GF-D8 (cell line): ENCODE results near the gene ZNF48.
"Not testable (repeated sequence)": the region's sequence is repeated elsewhere in the genome, so short reads cannot be mapped to it uniquely, and the experiment has no call there.

Source experiments
- DNase-seq: peaks from one replicate; lab custom pipeline; 2025; lab: John Stamatoyannopoulos, UW

The ZNF48 gene

DNA sequence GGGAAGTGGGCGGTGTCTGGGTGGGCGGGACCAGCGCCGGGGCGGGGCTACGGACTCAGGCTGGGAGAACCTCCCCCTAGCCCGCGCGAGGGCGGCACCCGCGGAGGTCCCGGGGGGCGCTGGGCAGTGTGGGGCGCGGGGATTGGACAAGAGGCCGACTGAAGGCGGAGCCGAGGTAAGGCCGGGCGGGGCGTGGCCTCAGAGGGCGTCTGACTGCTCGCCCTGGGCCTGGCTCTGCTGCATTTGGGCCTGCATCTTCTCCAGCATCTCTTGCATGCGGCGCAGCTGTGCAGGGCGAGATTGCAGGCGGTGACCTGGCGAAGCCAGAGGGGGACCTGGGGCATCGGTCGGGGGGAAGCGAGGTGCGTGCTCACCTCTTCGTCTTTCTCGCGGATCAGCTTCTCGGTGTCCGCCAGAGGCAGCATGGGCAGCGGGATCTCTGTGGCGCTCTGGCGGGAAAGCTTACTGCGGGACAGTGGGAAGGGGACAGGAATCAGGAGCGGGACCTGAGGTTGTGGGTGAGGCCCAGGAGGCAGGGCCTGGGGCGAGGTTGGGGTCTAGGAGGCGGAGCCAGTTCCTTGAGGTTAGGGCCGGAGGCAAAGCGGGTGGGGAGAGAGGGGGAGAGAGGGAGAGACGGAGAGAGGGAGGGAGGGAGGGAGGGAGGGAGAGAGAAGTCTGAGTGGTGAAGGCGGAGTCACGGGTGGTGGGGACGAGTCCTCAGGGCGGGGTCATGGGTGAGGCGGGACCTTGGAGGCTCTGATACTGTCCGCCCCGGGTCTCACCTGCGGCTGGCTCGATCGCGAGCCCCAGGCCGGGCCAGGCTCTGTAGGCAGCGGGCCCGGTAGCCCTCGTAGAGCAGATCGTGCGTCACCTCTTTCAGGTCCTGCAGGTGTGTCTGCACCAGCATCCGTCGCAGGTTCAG lies 16.7 kb upstream of the ZNF48 start:
- DNase-seq: peak; percentile 88

DNA sequence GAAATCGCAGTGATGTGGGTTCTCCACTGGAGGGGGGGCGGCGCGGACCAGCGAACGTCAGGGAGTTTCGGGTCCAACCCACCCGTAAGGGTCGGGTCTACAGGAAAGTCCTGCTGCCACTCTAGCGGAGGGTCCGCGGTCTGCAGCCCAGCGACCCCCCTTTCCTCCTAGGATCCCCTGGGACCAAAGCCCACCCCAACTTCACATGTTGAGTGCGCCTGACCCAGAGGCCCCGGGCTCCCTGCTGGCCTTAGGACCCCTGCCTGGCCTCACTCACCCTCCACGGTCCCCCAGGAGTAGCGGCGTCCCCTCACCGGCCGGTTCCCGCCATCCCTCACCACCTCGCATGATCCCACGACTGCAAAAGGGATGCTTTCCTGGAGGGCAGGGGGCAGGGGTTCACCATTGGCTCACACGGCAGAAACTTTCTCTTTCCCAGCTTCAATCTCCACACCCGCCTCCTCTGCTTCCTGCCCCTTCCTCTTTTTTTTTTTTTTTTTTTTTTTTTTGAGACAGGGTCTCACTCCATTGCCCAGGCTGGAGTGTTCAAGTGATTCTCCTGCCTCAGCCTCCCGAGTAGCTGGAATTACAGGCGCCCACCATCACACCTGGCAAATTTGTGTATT lies 15.9 kb upstream of the ZNF48 start:
- no peak for DNase-seq

DNA sequence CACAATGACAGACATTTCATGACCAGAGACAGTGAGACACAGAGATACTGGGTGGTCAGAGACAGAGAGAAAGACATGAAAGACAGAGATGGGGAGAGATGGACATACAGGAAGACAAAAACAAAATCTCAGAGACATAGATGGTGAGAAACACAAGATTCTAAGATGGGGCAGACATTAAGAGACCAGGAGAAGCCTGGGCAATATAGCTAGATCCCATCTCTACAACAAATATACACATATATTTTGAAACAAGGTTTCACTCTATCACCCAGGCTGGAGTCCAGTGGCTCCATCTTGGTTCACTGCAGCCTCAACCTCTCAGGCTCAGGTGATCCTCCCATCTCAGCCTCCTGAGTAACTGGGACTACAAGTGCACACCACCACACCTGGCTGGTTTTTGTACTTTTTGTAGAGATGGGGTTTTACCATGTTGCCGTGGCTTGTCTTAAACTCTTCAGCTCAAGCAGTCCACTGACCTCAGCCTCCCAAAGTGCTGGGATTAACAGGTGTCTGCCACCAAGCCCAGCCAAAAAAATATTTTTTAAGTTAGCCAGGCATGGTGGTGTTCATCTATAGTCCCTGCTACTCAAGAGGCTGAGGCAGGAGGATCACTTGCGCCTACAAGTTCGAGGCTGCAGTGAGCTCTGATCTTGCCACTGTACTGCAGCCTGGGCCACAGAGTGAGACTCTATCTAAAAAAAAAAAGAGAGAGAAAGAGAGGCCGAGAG lies 15.0 kb upstream of the ZNF48 start:
- no peak for DNase-seq

DNA sequence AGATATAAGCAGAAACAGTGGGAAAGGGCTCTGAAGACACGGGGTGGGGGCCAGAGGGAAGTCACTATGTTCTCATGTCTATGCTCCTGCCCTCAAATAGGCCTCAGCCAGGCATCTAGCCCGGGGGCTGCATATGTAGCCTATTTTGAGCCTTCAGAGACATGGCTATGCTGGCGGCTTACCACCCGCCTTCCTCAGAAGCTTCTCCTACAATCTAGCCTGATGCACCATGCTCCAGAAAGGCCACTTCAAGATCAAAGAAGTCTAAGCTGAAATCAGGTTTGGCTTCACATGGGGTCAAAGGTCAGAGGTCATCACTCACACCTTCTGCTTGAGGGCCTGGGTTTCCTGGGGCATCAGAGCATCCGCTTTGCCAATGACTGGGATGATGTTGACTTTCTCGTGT lies 14.4 kb upstream of the ZNF48 start:
- no peak for DNase-seq

DNA sequence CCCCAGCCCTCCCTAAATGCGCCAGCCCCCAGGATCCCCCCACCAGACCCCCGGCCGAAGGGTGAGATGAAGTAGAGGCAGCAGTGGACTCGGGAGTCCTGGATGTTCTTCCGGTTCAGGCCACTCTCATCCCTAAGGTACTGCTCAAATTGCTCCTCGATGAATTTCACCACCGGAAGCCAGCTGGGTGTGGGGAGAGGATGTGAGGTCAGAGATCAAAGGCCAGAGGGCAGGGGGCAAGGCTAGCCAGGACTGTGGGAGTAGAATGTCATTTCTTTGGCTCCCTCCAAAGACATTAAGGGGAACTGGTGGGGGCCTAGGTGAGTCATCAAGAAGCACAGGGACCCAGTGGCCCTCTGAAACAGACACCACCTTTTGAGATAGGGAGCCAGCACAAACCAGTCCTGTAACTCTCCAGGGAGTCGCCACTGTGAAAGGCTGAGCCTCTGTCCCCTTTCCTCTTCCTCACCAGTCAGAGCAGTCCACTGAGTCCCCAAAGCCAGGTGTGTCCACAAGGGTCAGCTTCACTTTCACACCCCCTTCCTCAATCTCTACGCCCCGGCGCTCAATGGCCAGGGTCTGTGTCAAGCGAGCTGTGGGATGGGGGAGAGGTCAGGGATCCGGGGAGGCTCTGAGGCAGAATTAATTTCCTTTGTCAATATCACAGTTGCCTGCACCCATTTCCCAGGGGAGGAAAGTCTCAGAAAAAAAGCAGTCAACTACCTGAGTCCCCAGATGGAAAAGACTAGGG lies 13.8 kb upstream of the ZNF48 start:
- DNase-seq: no peak

DNA sequence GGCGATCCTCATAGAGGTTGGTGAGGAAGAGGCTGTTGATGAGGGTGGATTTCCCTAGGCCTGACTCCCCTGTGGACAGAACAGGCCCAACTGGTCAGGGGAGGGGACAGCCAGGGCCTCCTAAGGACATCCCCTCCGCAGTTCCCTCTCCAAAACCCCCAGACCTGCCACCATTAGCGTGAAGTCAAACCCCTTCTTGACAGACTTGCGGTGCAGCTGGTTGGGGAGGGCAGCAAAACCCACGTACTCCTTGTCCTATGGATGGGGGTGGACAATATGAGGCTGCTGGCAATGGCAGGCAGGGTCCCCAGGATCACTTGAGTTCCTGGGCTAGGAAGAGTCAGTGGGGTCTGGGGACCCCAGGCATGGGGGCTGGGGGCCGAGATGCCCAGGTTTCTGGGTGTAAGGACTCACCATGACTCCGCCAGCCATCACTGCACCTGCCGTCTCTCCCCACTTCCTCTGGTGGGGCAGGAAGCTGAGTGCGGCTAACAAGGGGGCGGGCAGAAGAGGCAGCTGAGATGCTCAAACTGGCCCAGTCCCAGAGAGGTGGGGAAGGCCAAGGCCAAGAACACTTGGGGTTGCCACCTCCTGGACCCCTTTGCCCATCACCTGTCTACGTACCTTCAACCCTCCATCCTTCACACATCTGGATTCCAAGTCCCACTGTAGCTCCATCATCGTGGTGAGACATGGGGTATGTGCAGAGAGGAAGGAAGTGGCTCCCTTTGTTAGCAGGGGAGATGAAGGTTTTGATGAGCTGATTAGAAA lies 12.9 kb upstream of the ZNF48 start, which contains the start of gene SEPTIN1:
Gene SEPTIN1, minus strand, starts transcription at position 451 of the 771 bp plus-strand sequence. Its CDS starts 19 bp downstream, at position 432.
- no peak for DNase-seq

DNA sequence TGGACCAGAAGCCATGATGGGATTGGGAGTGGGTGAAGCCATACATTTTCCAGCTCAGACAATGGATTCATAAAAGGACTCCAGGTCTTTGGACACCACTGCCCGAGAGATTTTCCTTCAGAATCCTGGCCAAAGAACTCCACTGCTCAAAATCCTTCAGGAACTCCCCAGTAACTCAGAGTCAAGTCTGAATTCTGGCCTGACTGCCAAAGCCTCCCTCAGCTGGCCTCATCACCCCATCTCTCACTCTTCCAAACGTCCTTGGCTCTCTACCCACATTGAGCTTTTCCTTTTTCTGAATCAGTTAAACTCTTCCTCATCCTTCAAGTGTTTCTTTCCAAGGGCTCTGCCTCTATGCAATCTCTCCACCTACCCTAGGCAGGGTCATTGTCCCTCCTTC lies 11.7 kb upstream of the ZNF48 start:
- DNase-seq: no peak

DNA sequence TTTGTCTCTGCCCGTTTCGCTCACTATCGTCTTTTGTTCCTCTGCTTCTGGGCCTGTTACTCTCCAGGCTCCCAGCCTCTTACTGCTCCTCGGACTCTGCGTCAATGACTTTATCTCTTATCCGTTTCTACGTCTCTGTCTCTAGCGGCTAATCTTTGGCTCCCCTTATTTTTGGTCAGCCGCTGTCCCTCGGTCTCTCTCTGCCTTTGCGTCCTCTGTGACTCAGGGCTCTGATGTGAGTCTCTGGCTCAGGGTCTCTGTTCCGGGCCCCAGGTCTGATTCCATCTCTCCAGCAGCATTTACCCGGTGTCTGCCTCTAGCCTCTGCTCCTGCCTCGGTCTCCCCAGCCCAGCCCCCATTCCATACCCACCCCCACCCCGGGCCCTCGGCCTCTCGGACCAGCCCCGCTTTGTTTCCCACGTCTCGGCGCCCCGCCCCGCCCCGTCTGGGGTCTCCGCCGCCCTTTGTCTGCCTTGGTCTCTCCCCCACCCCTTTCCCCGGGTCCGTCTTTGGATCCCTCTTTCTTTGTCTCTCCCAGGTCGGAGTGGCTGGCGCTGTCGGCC lies 547 bp upstream of the ZNF48 start:
- no peak for DNase-seq

DNA sequence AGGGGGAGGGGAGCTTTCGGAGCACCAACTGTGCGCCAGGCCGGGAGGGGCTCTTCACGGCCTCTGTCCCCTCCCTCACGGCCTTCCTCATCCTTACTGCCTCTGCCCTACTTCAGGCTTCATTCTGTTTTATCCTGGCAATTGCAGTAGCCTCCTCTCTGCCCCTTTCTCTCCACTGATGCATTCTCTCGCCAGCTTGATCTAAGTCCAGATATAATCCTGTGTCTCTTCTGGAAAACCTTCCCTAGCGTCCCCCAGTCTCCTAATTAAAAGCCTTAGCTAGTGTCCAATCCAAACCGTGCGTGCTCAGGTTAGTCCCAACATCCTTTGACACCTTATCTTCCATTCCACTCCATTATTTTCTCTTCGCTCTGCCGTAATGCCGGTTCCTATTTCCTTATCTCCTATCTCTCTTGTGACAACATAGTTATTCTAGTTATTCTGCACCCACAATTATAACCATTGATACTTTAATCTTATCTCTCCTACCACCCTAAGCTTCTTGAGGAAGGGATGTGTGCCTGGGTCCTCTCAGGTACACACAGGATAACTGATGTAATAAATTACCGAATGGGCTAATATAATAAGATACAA lies 869 bp downstream of the ZNF48 start:
- DNase-seq: no peak

DNA sequence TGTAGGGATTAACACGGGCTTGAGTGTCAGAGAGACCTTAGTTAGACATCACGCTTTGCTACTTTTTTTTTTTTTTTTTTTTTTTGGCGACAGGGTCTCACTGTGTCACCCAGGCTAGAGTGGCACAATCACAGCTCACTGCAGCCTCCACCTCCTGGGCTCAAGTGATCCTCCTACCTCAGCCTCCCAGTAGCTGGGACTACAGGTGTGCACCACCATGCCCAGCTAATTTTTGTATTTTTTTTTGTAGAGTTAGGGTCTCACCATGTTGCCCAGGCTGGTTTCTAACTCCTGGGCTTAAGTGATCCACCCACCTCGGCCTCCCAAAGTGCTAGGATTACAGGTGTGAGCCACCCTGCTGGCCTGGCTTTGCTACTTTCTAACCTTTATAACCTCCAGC lies 1.4 kb downstream of the ZNF48 start:
- DNase-seq: not testable (repeated sequence)

DNA sequence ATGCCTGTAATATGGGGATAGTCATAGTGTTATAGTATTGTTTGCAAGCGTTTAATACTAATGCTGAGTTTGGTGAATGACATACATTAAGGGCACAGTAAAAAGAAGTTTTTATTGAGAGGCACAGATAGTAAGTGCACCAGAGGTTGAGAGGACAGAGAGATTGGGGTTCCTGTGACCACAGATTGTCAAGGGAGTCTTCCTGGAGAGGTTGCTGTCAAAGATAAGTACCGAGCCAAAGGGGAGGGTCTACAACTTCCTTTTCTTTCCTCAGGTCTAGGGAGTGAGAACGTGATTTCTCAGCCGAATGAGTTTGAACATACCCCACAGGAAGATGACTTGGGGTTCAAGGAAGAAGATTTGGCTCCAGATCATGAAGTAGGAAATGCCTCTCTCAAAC lies 1.8 kb downstream of the ZNF48 start:
- no peak for DNase-seq

DNA sequence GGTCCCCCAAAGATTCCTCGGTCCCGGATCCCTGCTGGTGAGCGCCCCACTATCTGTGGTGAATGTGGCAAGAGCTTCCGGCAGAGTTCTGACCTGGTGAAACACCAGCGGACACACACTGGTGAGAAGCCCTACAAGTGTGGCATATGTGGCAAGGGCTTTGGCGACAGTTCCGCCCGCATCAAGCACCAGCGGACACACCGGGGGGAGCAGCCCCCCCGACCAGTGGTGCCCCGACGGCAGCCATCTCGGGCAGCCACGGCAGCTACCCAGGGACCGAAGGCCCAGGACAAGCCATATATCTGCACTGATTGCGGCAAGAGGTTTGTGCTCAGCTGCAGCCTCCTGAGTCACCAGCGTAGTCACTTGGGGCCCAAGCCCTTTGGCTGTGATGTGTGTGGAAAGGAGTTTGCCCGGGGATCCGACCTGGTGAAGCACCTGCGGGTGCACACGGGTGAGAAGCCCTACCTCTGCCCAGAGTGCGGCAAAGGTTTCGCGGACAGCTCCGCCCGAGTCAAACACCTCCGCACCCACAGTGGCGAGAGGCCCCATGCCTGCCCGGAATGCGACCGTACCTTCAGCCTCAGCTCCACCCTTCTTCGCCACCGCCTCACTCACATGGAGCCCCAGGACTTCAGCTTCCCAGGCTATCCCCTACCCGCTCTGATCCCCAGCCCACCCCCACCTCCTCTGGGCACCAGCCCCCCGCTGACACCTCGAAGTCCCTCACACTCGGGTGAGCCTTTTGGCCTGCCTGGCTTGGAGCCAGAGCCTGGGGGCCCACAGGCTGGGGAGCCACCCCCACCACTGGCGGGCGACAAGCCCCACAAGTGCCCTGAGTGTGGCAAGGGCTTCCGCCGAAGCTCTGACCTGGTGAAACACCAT lies 2.8 kb downstream of the ZNF48 start:
- DNase-seq: no peak

DNA sequence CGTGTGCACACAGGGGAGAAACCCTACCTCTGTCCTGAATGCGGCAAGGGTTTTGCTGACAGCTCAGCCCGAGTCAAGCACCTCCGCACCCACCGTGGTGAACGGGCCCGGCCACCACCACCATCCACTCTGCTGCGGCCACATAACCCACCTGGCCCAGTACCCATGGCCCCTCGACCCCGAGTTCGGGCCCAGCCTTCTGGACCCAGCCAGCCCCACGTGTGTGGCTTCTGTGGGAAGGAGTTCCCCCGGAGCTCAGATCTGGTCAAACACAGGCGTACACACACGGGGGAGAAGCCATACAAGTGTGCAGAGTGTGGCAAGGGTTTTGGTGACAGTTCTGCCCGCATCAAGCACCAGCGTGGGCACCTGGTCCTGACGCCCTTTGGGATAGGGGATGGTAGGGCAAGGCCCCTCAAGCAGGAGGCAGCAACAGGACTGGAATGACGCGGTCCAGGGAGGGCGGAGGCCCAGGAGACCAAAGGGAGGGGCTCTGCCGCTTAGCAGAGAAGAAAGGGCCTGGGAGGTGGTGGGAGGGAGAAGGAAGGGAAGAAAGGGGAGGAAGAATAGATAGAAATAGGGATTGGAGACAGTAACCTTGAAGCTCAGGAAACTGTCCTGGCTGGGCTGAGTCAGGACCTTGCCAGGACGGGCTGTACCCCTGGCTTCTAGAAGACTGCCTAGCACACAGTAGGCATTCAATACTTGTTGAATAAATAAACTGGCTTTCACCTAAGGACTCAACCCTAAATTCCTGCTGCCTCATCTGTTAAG lies 3.6 kb downstream of the ZNF48 start:
- no peak for DNase-seq

DNA sequence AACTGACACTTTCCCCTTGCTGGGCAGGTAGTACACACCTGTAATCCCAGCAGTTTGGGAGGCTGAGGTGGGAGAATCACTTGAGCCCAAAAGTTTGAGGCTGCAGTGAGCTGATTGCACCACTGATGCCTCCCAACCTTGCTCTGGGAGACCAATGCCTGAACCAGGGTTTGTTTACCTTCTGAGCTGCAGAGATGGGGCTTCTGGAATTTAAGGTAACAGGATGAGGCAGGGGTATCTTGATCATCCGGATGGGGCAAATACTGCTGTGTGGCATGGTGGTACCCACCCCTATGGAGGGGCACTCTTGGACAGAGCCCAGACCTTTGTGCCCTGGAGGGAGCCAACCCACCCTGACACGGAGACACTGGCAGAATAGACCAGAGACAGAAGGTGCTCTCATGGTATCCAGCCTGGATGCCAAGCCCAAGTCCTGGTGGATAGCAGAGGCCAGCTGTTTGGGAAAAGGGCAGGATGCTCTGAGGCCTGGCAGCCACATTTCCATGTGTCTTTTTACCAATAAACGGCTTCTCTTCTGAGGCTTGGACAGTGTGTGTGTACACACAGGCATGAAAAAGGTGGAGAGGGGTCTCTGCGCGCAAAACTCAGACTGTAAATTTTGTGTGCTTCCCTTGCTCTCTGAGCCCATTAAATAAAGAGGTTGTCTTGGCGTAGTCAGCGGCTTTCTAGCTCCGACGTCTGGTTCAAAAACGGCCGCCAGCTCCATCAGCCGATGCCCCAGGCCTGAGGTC lies 4.4 kb downstream of the ZNF48 start:
- no peak for DNase-seq

DNA sequence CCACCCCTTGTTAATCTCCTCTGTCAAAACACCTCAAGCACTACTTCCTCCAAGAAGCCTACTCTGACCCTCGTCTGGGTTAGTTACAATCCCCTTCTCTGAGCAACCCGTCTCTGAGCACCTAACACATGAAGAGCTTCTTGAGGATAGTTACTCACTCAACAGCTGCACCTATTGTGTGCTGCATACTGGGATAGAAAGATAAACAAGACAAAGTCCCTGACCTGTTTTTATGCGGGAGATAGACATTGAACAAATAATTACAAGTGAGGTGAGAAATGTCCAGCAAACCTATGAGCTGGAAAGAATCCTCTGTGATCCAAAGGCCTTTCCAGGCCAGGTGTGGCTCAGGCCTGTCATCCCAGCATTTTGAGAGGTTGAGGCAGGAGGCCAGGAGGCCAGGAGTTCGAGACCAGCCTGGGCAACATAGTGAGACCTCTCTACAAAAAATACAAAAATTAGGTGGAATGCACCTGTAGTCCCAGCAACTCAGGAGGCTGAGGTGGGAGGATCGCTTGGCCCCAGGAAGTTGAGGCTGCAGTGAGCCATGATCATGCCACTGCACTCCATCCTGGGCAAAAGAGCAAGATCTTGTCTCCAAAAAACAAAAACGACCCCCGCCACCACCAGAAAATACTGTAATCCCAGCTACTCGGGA lies 6.7 kb downstream of the ZNF48 start:
- no peak for DNase-seq

DNA sequence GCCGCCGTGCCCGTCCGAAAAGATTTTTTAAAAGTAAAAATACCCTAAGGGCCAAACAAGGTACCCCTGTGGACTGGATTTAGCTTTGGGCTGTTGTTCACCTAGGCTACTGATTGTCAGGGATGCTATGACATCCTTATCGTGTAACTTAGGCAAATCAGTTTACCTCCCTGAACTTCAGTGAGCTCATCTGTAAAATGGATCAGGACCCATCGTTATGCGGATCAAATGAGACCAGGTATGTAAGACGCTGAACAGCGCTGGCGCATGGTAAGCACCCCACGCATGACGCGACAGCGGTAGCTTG lies 11.5 kb downstream of the ZNF48 start:
- DNase-seq: no peak

DNA sequence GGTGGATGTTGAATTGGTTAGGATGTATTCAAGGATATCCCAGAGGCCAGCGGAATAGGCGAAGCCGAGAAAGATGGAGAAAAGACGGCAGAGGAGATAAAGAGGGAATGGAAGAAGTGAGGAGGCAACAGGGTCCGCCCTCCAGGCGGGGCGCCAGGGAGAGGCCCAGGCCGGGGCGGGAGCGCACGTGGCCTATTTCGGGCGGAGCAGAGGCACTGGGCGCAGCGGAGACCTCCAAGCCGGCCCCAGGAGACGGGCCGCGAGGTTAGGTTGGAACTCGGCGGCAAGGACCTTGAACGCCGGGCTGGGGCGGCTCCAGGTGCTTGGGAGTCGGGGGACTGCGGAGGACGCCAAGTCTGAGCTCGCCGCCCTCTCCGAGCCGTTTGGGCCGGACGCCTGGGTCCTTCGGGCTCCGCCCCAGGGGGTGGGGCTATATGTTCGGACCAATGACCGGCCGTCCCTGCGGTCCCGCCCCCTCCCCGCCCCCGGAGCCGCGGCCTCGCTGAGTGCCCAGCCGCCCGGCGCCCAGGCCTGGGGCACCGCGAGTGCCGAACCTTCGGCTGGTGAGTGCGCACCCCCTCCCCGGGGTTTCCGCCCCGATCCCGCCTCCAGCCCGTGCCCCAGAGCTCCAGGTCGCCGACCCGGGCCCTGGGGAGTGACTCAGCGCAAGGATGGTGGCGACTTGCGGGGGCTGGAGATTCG lies 12.0 kb downstream of the ZNF48 start, which contains the start of gene ZNF771:
Gene ZNF771, plus strand, starts transcription at position 505 of the 702 bp plus-strand sequence. CDS start 448 bp downstream, outside the sequence.
- peak; percentile 64 for DNase-seq
